Measurements from ENCODE around the gene PHKA1. TPM values are rescaled to one million over a fixed set of nuclear protein-coding genes. Genes with fewer than 3 reads are reported as not detected.

The PHKA1 gene
- total RNA-seq, 1 donor from 2014 or later, result 6.4 TPM

- no peak for TF ChIP-seq CTCF (IDR thresholded peaks at IDR 0.05; ENCODE audit: insufficient read depth, low read length, poor library complexity, severe bottlenecking)
Observed at GRCh38 chrX:72715546-72715945, 1.4 kb upstream of the PHKA1 start.

GRCh38 chrX:72714478-72714916, 391 bp upstream of the PHKA1 start:
- Histone ChIP-seq H3K4me3 (ENCODE audit: low read depth, low read length) (peak overlapping the region; percentile 47), H3K27me3 (ENCODE audit: control insufficient read depth, insufficient read depth, low read length) (no peaks in the 10 kb centered on the region), H3K36me3 (ENCODE audit: control insufficient read depth, insufficient read depth, low read length) (no peaks in the 10 kb centered on the region)
- peak; percentile 10 for DNase-seq (ENCODE audit: low read depth)
- no peak for TF ChIP-seq CTCF (IDR thresholded peaks at IDR 0.05; ENCODE audit: insufficient read depth, low read length, poor library complexity, severe bottlenecking)

More at GRCh38 chrX:72715546-72715945, 1.4 kb upstream of the PHKA1 start:
- Histone ChIP-seq H3K4me3 (ENCODE audit: low read depth, low read length) (no peak overlapping the region), H3K27me3 (ENCODE audit: control insufficient read depth, insufficient read depth, low read length) (no peaks in the 10 kb centered on the region), H3K36me3 (ENCODE audit: control insufficient read depth, insufficient read depth, low read length) (no peaks in the 10 kb centered on the region)
- no peak for DNase-seq (ENCODE audit: low read depth)

GRCh38 chrX:72713130-72713529, 976 bp downstream of the PHKA1 start:
- DNase-seq (ENCODE audit: low read depth), result no peak
- Histone ChIP-seq H3K27me3 (ENCODE audit: control insufficient read depth, insufficient read depth, low read length) (no peaks in the 10 kb centered on the region), H3K36me3 (ENCODE audit: control insufficient read depth, insufficient read depth, low read length) (no peaks in the 10 kb centered on the region), H3K4me3 (ENCODE audit: low read depth, low read length) (peak overlapping the region; percentile 47)
- TF ChIP-seq CTCF (IDR thresholded peaks at IDR 0.05; ENCODE audit: insufficient read depth, low read length, poor library complexity, severe bottlenecking), result no peak

GRCh38 chrX:72712094-72712755, 1.9 kb downstream of the PHKA1 start:
- H3K27me3 ChIP-seq (ENCODE audit: control insufficient read depth, insufficient read depth, low read length), result no peaks in the 10 kb centered on the region
- DNase-seq (ENCODE audit: low read depth), result no peak
- TF ChIP-seq CTCF (IDR thresholded peaks at IDR 0.05; ENCODE audit: insufficient read depth, low read length, poor library complexity, severe bottlenecking), result no peak
- H3K36me3 ChIP-seq (ENCODE audit: control insufficient read depth, insufficient read depth, low read length), result no peaks in the 10 kb centered on the region
- no peak overlapping the region for H3K4me3 ChIP-seq (ENCODE audit: low read depth, low read length)

- DNase-seq (ENCODE audit: low read depth), result no peak
- no peak overlapping the region for H3K4me3 ChIP-seq (ENCODE audit: low read depth, low read length)
- TF ChIP-seq CTCF (IDR thresholded peaks at IDR 0.05; ENCODE audit: insufficient read depth, low read length, poor library complexity, severe bottlenecking), result no peak
- H3K36me3 ChIP-seq (ENCODE audit: control insufficient read depth, insufficient read depth, low read length), result no peaks in the 10 kb centered on the region
- no peaks in the 10 kb centered on the region for H3K27me3 ChIP-seq (ENCODE audit: control insufficient read depth, insufficient read depth, low read length)
Observed at GRCh38 chrX:72705814-72706213, 8.3 kb downstream of the PHKA1 start.

- DNase-seq (ENCODE audit: low read depth), result no peak
- H3K36me3 ChIP-seq (ENCODE audit: control insufficient read depth, insufficient read depth, low read length), result no peaks in the 10 kb centered on the region
- no peak for TF ChIP-seq CTCF (IDR thresholded peaks at IDR 0.05; ENCODE audit: insufficient read depth, low read length, poor library complexity, severe bottlenecking)
- no peaks in the 10 kb centered on the region for H3K27me3 ChIP-seq (ENCODE audit: control insufficient read depth, insufficient read depth, low read length)
- H3K4me3 ChIP-seq (ENCODE audit: low read depth, low read length), result no peak overlapping the region
Observed at GRCh38 chrX:72705111-72705510, 9.0 kb downstream of the PHKA1 start.

Measured in kidney epithelial cell (primary cell).